ENCODE results near the gene NOC2L.

GRCh38 chr1:975896-976683, 17.0 kb upstream of the NOC2L start:
- TF ChIP-seq CTCF (IDR thresholded peaks at IDR 0.05) (peak; percentile 56 to 77 (median 61)), POLR2A (IDR thresholded peaks at IDR 0.05) (no peak), POLR2AphosphoS5 (IDR thresholded peaks at IDR 0.05) (peak in 2 of 3 donors; percentile 10 to 56)

All from breast epithelium (tissue), 3 donors.